Stimulated activated CD8-positive, alpha-beta memory T cell treated with anti-CD3 and anti-CD28 coated beads, Interleukin-12 subunit alpha, Interleukin-12 subunit beta, amount 100 ng/mL, for 24 hours (primary cell): ENCODE results near the gene SNX13.

Source experiments
- DNase-seq: peaks from one replicate; pipeline ENCODE4 v3.0.0-alpha.2; 2020; ENCODE audit errors: extremely low read depth

Gene SNX13

DNA sequence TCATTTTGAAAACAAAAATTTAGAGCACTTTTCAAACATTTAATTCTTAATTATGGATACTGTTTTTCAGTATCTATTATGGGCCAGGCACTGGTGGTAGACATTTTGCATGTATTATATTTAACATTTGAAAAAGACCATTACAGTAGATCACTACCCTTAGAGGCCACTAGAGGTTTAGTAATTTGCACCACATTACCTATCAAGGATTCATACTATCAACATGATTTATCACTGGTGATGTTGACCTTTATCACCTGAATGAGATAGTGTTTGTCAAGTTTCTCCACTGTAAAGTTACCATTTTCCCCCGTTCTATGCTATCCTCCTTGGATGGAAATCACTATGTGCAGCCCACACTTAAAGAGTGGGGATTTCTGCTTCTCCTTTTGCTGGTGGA, 4.4 kb upstream of the SNX13 start:
- DNase-seq, result no peak

DNA sequence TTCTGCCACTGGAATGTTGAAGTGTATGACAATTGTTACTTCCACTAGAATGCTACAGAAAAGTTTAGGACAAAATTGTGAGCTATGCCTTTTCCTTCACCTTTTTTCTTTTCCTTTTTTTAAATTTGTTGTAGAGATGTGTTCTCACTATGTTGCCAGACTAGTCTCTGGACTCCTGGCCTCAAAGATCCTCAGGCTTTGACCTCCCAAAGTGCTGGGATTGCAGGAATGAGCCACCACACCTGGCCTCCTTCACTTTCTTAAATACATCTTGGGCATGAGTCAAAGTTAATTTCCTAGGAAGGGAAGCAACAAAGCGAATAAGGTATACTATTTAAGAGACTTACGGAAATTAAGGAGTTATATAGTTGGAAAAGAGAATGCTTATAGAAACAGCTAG, 2.7 kb upstream of the SNX13 start:
- DNase-seq, result no peak

DNA sequence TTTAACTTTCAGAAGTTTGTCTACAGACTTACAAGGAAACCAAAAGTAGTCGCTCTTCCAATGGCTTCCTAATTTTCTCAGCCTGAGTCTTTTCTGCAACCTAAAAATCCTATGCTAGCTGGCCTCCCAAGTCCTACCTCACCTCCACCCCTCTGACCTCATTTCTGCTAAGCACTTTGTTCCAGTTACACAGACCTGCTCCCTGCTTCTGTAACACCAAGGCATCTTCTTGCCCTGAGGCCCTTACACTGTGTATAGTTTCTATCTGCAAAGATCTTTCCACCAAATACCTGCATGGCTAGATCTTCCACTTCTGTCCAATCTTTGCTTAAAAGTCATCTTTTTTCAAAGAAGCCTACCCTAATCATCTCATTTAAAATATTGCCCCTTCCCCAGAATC, 1.9 kb upstream of the SNX13 start:
- DNase-seq, result no peak

DNA sequence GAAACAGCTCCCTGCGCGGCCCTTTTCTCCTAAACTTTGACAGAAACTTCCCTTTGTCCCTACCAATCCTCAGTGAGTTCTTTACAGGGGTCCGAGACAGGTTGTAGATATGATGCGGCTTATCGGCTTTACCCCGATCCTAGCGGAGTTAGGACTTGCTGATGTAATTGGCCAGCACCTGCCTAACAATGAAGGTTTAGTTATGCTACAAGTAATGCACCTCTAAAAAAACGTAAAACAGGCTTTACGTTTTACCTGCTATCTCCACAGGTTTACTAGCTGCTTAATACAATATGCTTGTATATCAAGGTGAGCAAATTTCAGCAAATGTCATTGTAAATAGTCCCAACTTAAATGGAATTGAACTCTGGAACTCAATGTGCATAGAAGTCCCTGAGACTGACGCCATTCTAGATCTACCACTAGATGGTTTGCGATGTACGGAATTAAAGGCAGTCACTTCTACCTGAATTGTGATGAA, 697 bp upstream of the SNX13 start:
- no peak for DNase-seq

DNA sequence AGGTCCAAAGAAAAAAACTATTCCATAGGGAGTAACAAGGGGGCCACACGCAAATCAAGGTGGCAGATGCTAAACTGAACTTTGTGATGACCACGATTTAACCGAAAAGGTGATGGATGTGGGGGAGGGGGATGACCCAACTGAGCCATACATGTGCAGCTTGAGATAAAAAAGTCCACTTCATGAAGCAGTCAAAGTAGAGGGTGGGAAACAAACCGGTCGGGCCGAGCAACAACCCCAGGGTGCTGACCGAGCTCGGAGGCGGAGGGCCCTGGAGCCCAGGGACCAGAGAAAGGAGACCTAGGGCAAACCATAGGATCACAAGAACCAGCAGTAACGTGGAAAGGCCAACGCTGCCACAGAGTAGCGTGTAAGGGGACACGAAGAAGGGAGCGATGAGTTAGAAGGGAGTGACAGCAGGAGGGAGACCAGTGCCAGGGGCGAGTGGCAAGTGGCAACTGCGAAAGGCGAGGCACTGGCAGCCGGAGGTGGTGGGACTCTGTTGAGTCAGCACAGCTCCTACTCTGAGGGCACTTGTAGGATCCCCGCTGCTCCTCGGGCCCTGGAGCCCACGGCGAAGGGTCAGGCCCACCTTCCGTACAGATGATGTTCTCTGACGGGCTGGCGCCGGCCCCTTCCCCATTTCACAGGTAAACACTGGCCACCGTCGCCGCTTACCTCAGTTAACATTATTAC, 540 bp downstream of the SNX13 start:
- DNase-seq, result no peak

DNA sequence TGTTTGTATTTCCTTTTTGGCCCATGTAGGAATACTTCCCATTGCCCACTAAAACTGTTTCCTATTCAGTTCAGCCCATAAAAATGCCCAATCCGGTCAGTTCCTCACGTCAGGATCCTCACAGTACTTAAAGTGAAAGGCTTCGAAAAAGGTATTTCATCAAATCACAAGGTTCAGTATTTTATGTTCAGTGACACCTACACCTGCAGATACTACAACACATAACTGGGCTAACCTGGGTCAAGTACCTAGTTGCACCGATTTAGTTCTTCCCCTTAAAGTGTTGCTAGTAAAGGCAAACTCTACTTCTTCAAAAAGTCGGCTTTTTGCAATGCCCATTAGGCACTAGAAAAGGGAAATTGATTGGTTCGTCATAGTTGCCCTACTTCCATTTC, 1.1 kb downstream of the SNX13 start:
- DNase-seq, result no peak

DNA sequence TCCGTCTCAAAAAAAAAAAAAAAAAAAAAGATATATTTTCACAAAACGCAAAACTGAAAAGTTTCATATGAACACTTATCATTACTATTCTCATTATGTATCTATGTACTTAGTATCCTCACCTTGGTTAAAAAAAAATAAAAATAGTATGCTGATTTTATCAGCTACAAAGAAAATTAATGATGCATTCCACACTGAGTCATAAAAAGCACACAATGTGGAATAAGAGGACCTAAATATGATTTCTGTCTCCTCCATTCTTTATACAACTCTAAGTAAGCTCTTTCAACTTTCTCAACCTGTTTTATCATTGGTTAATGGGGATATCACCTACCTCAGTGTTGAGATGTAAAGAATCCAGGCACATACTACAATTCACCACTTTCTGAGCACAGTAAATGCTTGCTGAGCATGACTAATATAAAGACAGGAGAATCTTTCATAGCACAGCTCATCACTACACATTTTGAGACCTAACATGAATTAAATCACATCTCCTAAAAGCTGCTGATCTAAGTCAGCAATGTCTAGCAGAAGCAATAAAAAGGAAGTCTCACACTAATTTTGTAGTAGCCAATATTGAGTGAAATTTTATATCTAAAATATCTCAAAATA, 2.7 kb downstream of the SNX13 start:
- DNase-seq, result no peak

DNA sequence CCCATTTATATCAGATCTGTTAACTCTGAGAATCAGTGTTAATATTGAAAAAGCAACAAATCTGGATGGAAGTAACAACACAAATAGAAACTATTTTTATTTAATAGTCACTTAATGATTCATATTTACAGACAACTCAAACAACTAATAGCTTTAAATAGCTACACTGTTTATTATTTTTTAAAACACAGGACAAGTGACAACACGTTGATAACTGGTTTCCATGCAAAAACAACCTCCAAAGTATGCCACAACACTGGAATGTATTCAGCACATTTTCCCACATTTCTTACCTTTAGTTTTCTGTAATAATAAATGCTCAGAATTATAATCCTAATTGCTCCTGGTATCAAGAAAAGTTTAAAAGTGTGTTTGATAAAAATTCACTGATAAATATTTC, 4.0 kb downstream of the SNX13 start:
- no peak for DNase-seq

DNA sequence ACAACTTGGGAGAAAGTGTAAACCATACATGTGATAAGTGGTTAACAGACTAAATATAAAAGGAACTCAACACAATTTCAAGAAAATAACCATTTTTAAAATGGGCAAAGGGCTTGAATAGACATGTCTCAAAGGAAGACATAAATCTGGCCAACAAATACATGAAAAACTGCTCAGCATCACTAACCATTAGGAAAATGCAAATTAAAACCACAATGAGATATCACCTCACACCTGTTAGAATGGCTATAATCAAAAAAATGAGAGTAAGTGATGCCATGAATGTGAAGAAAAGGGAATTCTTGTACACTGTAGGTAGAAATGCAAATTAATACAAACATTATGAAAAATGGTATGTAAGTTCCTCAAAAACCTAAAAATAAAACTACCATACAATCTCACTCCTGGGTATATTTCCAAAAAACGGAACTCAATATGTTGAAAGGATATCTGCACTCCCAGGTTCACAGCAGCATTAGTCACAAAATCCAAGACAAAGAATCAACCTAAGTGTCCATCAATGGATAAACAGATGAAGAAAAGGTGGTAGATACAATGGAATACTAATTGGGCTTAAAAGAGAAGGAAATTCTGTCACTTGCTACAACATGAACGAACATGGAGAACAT, 5.6 kb downstream of the SNX13 start:
- DNase-seq, result no peak

DNA sequence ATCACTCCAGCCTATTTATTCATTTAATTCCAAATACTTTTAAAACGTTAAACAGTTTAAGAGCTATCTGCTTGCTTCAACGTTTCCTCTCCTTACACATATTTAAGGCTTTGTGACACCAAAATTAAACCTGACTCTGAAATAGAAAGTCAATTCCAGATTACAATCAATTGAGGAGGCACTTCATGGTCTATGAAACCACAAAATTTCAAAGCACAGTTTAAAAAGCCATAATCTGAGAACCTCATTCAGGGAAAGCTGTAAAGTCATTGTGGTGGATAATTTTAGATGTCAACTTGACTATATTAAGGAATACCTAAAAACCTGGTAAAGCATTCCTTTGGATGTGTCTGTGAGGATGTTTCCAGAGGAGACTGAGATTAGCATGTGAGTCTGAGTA, 6.2 kb downstream of the SNX13 start:
- no peak for DNase-seq

DNA sequence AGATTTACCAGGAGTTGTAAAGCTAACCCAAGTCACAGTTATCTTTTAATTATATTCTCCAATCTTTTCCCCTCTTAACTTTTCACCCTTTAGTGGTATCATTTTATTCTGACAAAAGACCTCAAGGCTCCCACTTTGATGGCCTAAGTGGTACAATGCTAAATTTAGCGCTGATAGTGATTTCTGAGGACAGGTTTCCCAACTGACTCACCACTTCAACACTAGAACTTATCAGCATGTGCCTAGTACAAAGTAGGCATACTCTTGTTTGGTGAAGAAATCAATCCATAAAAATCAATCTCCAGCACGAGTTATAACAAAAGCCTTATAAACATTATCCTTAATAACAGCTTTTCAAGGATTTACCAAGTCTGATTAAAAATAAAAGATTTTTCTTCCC, 7.5 kb downstream of the SNX13 start:
- DNase-seq, result no peak

DNA sequence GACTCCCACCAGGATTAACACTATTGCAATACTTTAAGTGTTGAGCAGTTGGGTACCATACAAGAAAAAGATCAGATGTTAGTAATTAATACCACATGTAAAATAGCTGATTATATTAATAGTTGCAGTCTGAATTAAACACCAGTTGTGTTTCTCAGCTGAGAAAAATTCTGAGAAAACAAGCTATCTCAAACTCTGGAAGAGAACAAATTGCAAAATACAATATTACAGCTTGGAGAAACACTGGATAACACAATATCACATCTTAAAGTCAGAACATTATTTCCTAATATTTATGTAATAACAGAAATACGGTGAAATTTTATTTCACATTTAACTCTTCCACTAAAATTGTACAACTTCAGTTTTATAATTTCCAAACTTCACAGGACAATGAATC, 9.2 kb downstream of the SNX13 start:
- no peak for DNase-seq

DNA sequence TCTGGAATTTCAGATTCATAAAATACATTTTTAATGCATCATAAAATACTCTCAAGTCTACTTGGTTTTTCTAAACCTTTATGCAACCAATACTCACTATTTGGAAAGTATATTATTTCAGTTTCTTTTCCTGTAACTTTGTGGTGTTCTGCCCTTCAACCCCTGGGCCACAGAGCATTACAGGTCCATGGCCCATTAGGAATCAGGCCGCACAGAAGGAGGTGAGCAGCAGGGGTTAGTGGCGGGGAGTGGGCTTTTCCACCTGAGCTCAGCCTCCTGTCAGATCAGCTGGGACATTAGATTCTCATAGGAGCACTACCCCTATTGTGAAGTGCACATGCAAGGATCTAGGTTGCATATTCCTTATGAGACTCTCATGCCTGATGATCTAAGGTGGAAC, 9.7 kb downstream of the SNX13 start:
- no peak for DNase-seq

DNA sequence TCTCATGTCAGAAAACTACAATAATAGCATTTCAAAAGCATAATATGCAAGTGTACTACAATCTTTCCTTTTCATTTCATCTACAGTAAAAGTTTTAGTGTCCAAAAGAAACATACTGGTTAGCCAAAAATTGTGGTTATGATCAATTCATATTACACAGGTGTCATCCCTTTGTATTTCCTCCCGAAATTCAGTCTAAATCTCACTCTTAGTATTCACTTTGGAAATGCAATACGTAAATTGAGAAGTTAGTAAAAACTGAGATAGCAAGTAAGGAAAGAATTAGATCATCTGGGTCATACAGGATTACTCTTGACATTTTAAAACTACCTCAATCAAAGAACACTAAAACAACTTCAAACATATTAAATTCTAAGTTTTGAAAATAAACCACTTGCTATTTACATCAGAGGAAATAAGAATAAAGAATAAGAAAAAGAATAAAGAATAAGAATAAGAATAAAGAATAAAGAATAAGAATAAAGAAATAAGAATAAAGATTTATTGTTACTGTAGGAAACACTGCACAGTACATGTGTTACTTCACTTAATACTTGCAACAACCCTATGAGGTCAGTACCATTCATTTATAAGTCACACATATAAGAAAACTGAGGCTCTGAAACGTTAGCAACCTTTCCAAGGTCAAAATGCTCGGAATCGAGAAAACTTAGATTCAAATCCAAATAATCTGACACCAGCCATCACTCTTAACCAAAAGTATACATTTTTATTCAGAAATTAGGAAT, 10.5 kb downstream of the SNX13 start:
- no peak for DNase-seq

DNA sequence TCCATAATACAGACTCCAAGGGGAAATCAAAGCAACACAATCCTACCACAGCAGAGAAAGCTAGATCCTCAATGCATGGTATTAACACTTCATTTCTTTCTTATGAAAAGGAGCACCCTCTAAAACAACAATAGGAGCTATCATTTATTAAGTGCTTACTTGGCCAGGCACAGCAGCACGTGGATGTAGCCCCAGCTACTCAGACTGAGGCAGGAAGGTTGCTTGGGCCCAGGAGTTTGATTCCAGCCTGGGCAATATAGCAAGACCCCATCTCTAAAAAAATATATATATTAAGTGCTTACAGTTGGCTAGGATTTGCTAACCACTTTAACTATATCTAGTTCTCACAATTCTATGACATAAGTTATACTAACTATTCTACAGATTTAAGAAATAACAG, 12.2 kb downstream of the SNX13 start:
- no peak for DNase-seq

DNA sequence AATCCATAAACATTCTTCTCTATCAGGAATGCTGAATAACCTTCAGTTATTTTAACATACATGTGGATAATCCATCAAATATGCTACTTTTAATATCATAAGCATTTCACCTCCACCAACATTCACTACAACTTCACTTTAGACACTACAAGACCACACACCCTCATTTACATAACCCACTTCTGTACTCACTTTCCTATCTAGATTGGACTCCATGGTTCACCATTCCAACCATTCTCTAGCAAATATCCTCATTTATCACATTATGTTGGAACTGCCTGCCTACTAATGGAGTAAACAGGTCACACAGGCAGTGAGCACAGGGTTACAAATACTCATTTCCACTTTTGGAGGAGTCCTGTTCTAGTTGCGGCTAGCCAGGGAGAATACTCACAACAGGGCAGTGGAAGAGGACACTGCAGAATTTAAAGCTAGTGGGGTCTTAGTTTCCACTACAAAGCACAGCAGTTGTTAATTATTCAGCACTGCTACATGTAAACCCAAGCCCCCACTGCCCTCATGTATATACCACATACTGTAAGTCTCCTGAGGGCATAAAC, 18.4 kb downstream of the SNX13 start:
- no peak for DNase-seq

DNA sequence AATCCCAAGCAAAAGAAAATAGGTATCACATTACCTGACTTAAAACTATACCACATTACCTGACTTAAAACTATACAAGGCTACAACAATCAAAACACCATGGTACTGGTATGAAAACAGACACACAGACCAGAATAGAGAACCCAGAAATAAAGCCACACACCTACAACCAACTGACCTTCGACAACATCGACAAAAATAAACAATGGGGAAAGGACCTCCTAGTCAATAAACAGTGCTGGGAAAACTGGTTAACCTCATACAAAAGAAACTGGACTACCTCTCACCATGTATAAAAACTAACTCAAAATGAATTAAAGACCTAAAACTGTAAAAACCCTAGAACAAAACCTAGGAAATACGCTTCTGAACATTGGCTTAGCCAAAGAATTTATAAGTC, 22.5 kb downstream of the SNX13 start:
- no peak for DNase-seq

DNA sequence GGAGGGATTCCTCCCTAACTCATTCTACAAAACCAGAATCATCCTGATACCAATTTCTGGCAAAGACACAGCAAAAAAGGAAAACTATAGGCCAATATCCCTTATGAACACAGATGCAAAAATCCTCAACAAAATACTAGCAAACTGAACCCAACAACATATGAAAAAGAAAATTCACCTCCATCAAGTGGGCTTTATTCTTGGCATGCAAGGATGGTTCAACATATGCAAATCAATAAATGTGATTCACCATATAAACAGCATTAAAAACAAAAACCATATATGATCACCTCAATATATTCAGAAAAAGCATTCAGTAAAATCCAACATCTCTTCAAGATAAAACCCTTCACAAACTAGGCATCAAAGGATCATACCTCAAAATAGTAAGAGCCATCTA, 23.5 kb downstream of the SNX13 start:
- DNase-seq, result no peak

DNA sequence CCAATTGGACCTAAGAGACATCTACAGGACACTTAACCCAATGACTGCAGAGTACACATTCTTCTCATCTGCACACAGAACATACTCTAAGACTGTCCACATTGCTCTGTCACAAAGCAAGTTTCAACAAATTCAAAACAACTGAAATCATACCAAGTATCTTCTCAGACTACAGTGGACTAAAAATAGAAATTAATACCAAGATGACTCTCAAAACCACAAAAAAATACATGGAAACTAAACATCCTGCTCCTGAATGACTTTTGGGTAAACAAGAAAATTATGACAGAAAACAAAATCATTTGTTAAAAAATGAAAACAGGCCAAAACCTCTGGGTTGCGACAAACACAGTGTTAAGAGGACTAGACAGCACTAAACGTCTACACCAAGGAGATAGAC, 24.5 kb downstream of the SNX13 start:
- DNase-seq, result no peak

DNA sequence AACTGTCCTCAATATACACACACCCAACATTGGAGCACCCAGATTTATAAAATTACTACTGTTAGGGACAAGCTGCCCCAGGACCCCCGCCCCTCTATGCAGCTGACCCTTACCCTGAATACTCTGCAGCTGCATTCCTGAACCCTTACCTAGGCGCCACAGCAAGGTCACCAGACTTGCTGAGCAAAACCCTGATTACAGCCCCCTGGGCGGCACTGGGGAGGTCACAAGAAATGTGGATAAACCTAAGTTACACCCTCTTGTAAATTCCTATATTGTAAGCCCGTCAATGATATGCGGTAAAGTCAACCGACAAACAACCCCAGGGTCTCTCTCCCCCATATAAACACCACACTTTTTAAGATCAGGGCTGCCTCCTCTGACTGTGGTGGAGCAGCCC, 25.1 kb downstream of the SNX13 start:
- DNase-seq, result no peak

DNA sequence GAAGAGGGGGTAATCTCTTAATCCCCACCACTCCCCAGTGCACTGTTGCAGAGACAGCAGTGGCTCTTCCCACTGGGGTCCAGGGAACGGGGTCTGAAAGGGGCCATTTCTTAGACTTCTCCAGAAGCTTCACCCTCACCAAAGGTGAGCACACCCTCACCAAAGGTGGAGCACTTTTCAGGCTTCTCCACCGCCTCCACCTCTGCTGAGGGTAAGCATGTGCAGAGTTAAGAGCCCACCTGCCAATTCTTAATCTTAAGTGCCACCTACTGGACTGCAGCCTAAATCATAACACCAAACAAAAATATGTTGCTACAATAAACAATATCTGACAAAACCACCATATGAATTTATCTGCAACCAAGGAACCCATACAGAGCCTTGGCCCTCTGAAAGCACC, 27.0 kb downstream of the SNX13 start:
- no peak for DNase-seq

DNA sequence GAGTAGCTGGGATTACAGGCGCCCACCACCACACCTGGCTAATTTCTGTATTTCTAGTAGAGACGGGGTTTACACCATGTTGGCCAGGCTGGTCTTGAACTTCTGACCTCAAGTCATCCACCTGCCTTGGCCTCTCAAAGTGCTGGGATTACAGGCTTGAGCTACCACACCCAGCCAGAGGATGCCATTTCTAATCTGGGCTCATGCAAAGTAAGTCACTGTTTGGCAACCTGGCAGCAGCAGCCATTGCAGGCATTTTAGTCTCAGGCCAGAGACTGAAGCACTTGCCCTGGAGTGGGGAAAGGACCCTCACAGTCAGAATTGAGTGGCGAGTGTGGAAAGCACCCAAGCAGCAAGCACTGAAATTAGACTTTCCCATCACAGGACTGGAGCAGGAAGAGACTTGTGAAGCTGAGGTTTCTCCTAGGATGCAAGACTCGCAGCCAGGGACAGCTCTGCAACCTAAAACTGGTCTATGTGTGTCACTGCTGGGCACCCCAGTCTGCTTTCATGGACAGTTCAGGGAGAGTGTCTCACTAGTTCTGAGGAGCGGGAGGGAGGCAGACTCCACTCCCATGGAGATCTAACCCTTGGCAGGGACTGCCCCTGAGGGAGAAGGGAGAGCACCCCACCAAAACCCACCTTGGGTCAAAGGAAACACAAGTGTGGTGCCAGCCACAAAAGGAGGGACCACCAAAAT, 27.6 kb downstream of the SNX13 start:
- no peak for DNase-seq
